ENCODE results near the gene ISM1.

The ISM1 gene

DNA sequence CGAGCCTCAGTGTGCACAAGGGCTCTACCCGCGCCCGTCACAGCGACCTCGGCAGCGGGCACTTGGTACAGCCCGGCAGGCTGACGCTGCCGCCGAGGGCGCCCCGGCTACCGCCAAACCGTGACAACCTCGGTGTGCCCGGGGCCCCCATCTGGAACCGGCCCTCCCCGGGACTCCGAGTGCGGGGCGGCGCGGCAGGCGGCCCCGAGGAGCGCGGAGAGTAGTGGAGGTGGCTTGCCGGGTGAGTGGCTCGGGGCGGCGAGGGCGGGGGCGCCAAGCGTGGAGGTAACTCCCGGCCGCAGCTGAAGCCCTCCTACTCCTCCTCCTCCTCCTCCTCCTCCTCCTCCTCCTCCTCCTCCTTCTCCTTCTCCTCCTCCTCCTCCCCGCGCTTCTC is at the start of gene ISM1:
TSS of gene ISM1 (plus strand) at position 371 of the 394 bp plus-strand sequence. CDS start 503 bp downstream, outside the sequence.
- DNase-seq: peak; percentile 47

DNA sequence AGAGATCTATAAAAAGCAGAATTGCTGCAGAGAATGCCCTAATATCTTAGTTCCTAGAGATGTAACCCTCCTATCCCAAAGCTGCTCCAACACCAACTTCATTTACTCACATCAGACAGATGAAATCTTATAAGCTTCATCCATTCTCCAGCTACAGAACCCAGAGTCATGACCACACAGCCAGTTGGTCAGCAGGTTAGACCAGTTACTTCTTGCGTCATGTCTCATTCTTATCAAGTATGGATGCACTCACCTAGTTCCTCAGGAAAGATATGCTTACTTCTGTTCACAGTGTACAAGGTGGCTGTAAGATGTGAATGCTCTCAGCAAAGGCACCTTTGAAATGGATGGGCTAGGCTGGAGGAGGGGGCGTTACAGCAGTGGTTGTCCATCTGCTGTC is 47.9 kb upstream of the ISM1 start:
- no peak for DNase-seq

DNA sequence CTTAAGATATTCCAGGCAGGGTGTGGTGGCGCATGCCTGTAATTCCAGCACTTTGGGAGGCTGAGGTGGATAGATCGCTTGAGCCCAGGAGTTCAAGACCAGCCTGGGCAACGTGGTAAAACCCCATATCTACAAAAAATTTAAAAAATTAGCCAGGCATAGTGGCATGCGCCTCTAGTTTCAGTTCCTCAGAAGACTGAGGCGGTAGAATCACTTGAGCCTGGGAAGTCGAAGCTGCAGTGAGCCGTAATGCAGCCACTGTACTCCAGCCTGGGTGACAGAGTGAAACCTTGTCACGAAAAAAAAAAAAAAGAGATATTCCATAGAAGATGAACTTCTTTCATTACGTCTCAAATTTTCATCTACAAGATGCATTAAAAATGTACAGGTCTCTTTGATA is 46.7 kb upstream of the ISM1 start:
- DNase-seq: no peak

DNA sequence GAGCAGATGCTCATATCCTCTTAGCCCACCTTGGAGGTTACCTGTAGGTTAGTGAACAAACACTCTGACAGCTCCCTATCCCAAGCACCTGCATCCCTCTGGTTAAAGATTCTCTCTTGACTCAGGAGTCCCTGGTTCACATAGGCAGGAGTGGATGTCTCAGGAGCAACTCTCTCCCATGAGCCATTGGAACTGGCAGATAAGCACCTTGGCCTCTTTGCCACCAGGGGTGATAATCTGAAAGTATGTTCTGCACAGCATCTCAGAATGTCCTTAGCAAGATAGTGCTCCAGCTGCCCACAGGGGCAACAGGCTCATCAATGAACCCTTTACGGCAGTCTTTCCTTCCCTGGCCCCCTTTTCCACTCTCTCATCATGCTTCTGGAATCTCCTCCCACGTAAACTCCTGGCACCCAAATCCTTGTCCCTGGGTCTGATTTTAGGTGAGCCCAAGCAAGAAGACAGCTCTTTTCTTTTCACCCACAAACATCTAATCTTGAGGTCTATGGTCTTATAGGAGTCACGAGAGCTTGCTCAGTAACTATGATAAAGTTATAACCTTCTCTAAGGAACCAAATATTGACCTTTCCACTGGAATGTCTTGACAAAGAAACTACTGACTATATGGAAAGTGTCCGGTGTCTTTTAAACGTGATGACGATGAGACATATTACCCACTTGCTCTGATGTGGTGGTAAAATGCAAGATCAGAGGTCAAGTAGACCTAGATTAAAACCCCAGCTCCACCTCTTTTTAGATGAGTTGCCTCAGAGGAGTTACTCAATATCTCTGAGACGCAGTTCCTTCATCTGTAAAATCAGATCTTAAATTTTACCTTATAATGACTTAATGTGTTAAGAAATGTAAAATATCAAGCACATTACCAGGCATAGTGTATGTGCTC is 39.8 kb upstream of the ISM1 start:
- no peak for DNase-seq

DNA sequence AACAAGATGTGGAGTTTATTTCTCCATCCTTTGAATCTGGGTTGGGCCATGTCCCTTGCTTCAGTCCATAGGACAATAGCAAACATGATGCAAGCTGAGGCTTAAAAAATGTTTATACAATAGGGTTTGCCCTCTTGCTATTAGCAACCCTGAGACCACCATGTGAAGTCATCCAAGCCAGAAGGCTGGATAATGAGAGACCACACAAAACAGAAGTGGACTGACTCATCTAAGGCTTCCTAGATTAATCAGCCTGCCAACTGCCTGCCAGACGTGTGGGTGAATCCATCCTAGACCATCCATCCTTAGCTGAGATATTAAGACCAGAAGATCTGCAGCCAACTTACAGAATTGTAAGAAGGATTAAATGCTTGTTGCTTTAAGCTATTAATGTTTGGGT is 38.1 kb upstream of the ISM1 start:
- no peak for DNase-seq

DNA sequence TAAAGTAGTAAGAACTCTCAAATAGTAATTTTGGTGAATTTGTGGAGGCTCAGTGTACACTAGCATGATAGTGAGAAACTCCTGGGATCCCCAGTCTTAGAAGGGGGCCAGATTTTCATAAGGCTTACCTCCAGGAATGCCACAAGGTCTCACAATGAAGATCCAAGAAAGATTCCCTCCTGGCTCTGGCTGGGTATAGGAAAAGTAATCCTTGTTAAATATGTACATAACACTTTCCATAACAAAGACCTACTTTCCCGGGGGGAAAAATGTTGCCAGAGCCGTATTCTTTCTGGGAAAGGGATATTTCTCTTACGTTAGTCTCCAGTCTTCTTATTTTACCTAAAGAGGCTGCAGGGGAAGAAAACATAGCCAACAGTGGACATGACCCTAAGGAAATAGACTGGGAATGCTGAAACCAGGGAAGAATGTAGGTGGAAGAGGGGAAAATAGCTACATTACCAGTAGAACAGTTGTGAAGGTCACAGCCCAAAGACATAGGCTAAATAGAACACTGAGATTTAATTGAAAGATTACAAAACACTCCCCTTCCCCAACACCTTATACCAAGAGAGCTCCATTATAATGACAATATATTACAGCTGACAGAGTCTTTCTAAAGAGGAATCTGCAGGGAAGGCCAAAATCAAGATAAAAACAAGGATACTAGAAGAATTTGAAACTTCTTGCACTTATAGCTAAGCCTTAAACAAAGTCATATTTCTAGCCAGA is 34.9 kb upstream of the ISM1 start:
- no peak for DNase-seq

DNA sequence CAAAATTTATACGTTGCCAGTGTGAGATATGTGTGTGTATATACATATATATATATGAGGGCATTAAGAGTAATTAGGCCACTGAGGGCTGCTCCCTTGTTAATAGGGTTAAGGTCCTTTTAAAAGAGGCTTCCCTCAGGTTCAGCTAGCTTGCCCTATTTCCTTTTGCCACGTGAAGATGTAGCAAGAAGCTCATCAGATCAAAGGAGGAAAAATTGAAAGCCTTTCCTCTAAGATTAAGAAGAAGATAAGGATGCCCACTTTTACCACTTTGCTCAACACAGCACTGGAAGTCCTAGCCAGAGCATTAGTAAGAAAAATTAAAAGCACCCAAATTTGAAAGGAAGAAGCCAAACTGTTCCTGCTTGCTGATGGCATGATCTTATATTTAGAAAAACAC is 33.2 kb upstream of the ISM1 start:
- DNase-seq: no peak

DNA sequence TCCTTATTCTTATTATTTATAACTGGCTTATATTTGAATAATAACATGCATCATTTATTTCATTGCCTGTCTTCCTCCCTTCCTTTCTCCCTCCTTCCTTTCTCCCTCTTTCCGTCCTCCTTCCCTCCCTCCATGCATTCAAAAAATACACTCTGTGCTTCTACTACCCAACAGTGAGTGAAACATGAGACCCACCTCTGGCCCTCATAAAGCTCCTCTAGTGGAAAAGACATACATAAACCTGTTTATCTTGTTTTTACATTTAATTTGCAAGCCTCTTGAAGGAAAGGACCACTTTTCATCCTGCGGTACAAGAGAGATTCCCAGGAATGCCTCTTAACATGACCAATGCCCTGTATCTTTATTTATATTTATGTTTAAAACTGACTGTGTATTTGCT is 21.8 kb upstream of the ISM1 start:
- no peak for DNase-seq

DNA sequence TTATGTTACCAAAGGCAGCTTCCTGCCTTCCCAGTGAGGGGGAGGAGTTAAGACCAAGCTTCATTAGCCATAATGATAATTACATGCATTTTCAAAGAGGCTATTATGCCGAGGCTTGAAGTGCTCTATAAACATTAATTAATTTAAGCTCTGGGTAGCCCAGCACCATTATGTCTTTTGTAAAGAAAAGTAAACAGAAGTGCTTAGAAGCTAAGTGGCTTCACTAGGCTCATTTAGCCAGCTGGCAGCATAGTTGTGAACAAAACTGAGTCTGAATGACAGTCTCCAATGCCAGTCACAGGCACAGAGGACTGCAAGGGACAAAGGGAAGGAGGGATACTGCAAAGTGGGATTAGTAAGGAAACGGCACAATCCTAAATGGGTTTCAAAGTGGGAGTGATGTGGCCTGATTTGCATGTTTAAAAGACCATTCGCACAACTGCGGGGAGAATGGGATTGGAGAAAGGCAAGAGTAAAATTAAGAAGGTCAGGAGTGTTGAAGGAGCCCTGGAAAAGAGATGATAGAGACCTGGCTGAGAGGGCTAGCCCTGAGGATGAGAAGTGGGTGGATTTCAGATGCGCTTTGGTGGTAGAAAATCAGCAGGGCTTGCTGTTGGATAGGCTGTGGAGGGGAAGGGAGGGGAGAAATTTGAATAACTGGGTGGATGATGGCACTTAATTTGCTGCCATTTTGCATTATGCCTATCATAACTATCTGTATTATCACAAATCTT is 20.1 kb upstream of the ISM1 start:
- no peak for DNase-seq

DNA sequence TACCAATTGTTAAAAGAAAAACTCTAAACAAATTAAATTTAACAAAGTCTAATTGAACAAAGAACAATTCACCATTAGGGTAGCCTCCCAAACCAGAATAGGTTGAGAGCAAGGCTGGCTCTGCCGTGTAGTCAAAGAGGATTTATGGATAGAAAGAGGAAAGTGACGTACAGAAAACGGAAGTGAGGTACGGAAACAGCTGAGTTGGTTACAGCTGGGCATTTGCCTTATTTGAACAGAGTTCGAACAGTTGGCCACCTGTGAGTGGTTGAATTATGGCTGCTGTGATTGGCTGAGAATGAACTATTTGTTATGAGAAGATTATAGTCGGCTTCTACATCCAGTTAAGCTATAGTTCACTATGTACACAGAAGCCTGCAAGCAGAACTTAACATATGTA is 18.5 kb upstream of the ISM1 start:
- no peak for DNase-seq

DNA sequence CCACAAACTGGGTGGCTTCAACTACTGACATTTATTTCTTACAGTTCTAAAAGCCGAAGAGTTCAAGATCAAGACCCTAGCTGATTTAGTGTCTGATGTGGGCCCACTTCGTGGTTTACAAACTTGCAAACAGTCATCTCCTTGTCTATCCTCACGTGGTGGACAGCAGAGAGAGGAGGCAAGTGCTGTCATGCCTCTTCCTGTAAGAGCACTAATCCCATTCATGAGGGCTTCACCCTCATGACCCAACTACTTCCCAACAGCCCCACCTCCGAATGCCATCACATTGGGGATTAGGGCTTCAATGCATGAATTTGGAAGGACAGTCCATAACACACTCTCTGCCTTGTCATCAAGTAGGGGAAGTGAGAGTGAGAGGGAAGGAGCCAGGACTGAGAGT is 15.6 kb upstream of the ISM1 start:
- no peak for DNase-seq

DNA sequence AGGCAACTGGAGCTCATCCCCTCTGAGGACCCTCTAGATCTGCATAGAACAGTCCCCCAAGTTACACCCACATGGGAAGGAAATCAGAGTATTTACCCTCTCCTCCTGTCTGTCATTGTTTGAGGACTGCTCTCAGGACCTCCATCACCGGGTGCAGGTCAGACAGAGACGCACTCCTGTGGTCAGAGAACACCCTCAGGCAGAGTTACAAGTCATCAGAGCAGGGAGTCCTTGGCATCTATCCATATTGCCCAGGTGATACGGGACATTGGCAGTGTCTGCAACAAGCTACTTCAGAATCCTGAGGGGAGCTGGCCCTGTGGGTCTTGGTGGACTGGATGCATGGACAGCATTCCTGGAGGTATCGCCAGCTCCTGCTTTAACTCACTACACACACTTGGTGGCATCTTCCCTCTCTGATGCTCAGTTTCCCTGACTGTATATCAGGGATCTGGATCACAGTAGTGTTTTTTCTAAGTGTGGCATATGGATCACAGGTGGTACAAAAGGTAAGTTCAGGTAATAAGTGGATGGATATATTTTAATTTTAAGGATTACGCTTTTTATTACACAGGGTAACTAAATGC is 15.1 kb upstream of the ISM1 start:
- DNase-seq: no peak

DNA sequence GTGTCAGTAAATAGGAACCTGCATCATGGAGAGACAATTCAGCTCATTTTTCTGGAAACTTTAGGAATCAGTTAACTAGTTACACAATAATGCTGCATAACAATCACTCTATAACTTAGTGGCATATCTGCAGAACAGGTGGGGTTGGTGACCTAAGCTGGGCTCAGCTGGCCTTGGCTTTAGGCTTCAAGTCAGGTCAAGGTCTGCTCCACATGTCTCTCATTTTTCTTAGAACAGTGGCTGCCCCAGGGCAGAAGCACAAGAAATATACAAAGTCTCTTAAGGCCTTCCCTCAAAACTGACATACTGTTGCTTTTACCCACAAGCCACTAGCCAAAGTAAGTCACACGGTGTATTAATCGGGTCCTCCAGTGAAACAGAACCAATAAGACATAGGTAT is 14.1 kb upstream of the ISM1 start:
- DNase-seq: no peak

DNA sequence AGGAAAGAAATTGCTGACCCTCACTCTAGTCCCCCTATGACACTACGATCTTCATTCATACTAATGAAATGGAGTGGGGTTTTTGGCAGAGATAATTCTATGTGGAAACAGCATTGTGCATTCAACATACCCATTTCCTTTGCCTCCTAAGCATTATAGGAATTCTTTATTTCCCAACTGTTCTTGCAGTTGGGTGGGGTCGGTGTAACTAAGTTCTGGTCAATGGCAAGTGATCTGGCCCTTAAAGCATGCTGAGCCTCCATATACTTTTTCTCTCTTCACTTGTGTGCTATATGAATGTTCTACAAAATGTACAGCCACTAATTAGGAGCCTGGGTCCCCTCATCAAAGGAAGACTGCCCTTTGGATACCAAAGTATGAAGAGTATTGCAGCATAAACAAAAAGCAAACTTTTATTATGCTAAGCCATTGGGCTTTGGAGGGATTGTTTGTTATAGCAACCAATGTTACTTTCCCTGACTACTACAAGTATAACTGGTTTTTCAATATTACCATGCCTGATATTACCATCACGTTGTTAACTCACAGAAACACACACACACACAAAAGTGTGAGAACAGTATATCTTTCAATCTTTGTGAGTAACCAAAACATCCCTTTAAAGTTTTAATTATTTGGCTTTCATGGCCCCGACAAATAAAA is 9.0 kb upstream of the ISM1 start:
- no peak for DNase-seq

DNA sequence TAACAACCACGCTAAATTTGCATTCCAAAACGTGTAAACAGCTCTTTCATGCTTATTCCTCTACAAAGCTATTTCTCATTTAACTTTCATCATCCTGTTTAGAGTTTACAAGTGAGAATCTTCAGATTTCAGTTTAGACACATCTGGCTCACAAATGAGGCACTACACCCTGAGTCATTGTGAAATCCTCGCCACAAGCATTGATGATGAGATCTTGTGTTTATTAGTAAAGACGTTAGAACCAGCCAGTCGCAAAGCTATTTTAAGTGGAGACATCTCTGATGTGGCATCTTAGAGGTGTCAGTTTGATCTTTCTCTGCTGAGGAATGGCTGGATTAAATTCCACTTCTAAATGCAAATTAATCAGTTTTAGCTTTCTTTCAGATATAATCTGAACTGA is 8.3 kb upstream of the ISM1 start:
- no peak for DNase-seq

DNA sequence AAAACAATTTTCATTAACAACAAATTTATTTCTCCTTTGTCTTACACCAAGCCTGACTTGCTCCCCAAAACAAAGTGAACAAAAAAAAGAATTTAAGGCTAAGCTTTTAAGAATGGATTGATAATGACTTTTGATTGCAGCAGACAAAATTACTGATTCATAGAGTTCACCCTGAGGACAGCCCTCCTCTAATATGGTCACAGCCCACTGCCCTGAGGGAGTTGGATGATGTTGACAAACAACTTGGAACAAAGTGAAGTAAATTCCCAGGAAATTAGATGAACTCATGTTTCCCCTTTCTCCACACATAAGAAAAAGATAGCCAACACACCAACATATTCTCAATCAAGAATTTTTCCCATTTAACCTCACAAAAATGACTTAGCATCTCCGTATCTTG is 7.7 kb upstream of the ISM1 start:
- no peak for DNase-seq

DNA sequence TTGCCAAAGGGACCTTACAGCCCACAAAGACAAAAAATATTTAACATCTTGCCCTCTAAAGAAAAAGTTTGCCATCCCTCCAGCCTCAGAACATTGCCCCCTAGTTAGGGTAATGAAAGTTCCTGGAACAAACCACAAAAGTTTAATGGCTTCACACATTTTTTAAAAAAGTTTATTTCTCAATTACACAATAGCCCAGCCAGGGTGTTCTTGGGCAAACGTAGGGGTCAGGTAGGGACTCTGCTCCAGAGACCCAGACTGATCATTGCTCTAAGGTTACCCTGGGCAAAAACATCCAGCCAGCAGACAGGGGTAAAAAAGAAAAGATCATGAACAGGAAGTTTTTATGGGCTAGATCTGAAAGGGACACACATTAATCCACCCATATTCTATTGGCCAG is 4.5 kb upstream of the ISM1 start:
- no peak for DNase-seq

DNA sequence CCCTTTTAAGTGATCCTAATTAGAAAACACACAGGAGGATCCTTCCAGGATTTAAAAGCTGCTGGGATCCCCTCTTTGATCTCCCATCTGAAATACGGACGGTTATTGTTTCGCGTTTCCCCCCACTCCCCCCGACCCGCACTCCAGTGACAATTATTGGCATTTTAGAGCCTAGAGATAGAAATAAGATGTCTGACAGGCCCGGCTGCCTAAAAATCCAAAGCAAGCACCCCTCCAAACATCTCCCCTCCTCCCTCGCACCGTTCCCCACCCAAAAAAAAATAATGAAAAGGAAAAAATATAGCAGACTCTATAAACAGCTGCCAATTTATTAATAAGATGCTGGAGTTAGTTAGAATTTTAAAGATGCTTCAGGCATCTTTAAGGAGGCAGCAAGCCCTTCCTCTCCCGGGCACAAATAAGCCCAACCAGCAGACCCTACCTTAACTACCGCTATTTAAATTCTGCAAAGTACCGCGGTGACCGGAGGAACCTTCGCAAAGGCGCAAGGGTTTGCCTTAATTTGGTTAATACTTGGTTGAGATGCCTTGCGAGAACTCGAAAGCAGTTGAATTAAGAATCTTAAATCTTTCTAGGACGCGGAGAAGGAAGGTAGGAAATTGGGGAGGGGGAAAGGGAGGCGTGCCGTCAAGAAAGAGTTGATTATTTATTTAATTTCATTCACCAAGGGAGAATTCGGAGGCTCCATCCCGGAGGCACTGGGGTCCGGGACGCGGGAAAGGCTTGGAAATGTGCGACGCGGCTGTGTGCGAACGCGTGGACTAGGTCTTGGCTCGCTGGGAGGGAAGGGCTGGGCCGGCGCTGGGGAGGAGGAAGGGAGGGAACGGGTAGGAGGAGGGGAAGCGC is 1.5 kb upstream of the ISM1 start:
- DNase-seq: no peak

DNA sequence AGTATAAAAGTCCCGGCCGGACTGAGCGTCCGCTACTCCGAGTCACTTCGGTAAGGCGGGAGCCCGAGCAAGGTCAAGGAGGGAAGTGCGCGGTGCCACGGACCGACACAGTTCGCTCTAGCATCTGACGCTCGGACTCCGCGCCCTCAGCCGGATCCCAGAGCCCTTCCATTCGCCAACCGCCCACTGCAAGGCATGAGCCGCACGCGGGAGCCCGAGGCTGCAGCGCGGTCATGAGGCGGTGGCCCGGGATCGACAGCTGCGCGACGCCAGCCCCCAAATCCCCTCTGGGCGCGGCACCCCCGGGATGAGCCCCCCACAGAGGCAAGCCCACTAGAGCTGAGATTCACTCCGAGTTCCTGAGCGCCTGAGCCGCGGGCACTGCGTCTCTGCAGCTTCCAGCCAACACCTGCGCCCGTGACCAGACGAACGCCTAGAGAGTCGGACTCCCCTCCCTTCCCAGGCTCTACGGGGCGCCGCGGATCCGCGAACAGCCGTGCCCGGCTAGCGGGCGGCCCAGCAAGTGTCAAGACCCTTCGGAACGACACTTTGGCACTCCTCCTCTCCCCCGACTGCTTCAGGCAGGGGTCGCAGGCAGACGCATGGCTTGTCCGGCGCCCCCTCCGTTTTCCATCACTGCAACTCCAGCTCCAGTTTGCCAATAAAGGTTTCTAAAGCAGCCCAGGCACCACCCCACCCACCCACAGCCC is 725 bp upstream of the ISM1 start:
- peak; percentile 26 for DNase-seq

DNA sequence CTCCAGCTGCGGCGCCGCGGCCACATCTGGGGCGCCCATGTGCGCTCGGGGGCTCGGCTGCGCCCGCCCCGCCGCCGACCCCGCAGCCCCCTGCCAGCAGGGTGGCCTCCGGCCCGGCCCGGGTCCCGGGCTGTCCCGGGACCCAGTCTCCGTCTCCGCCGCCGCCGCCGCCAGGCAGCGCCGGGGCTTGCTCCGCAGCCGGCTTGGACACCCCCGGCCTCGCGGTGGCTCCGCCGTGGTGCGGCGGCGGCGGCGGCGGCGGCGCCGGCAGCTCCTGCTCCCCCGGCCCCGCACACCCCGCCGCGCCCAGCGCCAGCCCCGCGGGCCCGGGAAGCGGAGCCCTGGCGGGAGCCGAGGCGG is 219 bp downstream of the ISM1 start:
- DNase-seq: no peak

DNA sequence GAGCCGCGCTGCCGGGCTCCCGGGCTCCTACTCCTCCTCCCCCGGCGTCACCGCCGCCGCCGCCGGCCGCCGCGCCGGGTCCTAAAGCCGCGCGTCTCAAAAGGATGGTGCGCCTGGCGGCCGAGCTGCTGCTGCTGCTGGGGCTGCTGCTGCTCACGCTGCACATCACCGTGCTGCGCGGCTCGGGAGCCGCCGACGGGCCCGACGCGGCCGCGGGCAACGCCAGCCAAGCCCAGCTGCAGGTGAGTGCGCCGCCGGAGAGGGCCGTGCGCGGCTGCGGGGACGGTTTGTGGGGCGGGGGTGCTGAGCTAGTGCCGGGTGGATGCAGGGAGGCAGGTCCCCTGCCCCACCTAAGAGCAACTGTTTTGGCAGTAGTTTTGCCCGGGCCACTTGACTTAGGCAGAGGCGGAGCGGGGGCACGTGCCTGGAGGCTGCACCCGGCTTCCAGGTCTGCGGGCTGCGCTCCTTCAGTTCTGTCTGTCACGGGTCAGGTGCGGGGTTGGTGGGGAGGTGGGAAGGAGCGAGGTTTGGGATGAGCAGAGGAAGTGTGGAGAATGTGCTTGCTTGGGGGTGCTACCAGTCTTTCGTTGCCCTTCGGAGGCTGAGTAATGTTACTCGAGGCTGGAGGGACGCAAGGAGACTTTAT is 722 bp downstream of the ISM1 start:
- DNase-seq: peak; percentile 76
